HG03439 (cell line): ENCODE data around the gene CD6.

Experiments used
- ATAC-seq: cut with Tn5 transposase; IDR thresholded peaks from one replicate; pipeline ENCODE4 v1.9.1; 2021; ENCODE audit warnings: mild to moderate bottlenecking, moderate library complexity; ENCODE audit not compliant: unreplicated experiment

Gene CD6, protein sequence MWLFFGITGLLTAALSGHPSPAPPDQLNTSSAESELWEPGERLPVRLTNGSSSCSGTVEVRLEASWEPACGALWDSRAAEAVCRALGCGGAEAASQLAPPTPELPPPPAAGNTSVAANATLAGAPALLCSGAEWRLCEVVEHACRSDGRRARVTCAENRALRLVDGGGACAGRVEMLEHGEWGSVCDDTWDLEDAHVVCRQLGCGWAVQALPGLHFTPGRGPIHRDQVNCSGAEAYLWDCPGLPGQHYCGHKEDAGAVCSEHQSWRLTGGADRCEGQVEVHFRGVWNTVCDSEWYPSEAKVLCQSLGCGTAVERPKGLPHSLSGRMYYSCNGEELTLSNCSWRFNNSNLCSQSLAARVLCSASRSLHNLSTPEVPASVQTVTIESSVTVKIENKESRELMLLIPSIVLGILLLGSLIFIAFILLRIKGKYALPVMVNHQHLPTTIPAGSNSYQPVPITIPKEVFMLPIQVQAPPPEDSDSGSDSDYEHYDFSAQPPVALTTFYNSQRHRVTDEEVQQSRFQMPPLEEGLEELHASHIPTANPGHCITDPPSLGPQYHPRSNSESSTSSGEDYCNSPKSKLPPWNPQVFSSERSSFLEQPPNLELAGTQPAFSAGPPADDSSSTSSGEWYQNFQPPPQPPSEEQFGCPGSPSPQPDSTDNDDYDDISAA

DNA sequence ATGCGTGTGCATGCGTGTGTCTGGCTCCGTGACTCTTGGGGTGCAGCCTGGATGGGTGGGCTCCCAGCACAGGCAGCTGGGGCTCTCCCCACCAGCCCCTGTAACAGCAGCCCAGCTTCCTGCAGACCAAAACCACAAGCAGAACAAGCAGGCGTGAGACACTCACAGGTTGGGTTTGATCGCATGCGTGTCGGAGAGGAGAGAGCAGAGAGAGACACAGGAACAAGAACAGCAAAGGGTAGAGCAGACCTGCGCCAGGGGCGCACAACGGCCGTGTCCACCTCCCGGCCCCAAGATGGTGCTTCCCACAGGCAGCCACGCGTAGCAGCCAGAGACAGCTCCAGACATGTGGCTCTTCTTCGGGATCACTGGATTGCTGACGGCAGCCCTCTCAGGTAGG is at the start of gene CD6:
TSS of gene CD6 (plus strand) at position 161 of the 400 bp plus-strand sequence. CDS start at position 347, 186 bp downstream.
- no peak for ATAC-seq

DNA sequence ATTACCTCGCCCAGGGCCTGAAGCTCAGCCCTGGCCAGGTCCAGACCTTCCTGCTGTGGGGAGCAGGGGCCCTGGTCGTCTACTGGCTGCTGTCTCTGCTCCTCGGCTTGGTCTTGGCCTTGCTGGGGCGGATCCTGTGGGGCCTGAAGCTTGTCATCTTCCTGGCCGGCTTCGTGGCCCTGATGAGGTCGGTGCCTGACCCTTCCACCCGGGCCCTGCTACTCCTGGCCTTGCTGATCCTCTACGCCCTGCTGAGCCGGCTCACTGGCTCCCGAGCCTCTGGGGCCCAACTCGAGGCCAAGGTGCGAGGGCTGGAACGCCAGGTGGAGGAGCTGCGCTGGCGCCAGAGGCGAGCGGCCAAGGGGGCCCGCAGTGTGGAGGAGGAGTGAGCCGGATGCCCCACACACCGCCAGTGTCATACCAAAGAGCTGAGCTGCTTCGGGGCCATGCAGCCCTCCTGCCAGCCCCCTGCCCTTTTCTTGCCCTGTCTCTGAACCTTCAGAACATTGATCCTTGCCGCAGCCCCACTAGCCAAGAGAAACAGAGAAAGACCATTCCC is 49.6 kb upstream of the CD6 start:
- no peak for ATAC-seq

DNA sequence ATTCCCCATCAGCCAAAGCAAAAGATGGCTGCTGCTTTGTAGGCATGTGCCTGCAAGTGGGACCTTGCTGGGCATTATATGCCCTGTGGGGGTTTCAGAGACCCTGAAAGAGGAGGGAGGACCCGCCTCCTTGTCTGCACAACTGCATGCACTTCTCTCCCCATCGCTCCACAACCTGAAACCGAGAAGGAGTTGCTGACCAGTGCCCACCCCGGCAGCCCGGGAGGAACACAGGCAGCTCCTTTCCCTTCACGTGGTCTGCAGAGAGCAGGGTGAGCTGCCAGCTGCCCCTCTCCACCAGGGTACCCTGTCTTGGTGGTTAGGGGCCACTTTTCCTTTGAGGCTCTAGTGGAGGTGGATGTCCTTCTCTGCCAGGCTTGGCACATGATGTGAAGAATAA is 48.6 kb upstream of the CD6 start:
- ATAC-seq = no peak

DNA sequence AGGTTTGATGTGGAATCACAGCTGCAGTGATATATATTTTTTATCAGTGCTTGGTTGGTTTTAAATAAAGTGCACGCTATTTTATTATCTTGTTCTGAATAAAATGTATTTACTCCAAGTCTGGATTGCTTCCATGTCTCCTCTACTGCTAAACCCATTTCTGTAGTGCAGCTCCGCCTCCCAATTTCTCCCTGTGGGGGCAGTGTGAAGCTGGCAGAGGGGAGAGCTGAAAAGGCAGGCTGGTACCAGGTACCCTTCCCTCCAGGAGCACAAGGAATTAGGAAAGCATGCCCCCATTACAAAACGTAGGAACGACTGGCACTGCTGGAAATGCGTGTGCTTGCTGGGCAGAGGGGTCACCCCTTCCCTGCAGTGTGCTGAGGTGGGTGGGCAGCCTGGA is 48.2 kb upstream of the CD6 start:
- ATAC-seq = no peak

DNA sequence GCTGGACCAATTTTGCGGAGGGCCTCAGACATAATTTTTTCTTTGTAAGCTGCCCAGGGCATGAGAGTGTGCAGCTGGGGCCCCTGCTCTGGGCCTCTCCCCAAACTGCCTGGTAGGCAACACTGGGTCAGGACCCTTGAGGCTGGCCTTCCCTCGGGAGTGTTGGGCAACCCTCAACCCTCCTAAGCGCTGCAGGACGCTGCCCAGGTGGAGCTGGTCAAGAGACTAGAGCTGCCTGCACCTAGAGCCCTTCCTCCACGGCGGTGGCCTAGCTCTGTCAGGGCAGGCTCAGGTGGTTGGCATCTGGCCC is 47.7 kb upstream of the CD6 start:
- ATAC-seq = no peak

DNA sequence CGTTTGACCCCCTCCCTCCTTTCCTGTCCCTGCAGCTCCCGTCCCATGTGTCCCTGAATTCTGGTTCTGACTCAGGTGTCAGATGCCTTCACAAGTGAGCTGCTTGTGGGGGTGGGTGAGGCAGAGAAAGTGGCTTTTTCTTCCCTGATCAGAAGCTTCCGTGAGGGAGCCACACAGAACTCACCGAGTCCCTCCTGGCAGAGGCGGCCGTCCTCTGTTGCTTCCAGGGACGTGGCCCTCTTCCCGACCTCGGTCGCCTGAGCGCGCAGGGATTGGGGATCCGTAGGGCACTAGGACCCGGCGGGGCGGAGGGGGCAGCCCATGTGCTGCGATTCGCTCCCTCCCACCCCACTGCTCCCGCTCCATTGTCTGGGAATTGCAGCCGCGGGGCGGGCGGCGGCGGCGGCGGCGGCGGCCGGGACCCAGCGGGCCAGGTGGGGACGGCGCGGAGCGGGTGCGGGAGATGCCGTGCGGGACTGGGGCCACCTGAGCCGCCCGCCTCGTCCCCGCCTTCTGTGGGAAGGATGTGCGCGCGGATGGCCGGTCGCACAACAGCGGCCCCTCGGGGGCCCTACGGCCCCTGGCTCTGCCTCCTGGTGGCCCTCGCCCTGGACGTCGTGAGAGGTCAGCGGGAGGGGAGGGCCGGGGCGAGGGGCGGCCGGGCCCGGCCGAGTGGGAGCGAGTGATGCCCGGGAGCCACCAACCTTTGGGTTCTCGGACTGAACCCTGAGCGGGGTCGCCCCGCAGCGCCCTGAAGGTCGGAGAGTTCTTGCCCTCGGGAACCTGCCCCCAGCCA is 47.2 kb upstream of the CD6 start, which contains the start of gene TMEM132A:
TSS of gene TMEM132A (plus strand) at position 351 of the 796 bp plus-strand sequence. CDS start at position 525, 174 bp downstream.
- no peak for ATAC-seq

DNA sequence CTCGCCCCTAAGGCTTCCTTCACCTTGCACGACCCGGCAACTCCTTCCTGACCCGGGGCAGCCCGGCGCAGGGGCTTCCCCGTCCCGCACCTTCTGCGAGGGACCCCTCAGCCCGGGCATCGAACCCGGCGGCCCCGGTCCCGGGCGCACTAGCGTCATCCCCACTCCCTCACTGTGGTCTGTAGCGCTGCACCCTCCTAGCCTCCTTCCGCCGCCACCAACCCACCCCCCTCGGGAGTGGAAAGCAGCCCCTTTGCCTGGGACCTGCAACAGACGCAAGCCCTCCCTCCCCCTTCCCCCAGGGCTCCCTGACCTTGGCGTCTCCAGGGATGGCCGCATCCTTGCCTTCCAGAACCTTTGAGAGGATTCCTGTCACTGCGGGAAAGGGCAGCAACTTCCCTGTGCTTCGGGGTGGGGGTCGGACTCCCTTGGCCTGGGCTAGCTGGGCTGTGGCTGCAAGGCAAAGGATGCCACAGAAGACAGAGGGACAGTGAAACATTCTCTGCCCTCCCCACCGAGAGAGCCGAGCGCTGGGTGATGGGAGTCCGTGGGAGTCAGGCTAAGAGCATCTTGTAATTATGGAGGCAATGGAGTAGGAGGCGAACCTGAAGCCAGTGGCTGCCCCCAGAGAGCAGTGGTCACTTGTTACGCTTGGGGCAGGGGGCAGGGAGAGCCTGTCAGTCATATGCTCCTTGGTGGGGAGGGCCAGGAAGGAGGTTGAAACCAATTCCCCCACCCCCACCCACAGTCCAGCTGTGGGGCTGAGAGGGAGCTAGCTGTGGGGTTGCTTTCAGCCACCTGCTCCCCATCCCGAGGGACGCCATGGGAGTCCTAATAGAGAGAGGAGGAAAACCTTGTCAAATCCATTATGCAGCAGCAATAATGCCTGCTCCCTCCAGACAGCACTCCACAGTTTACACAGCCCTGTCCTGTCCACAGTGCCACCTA is 46.3 kb upstream of the CD6 start:
- ATAC-seq = no peak

DNA sequence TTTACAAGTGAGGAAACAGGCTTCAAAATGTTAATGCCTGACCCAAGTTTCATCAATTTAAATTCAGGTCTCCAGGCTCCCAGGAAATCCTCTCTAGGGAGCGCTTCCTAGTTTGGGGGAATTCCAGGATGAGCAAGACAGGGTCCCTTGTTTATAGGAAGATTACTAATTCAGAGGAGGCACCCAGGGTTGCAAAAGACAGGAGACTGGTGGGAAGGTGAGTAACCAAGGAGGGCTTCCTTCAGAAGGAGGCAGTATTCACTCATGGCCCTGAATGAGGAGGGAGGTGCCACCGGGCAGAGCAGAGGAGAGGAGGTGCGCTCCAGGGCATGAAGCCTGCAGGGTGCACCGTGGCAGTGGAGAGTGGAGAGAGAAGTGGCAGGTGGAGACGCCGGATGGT is 45.6 kb upstream of the CD6 start:
- ATAC-seq = no peak

DNA sequence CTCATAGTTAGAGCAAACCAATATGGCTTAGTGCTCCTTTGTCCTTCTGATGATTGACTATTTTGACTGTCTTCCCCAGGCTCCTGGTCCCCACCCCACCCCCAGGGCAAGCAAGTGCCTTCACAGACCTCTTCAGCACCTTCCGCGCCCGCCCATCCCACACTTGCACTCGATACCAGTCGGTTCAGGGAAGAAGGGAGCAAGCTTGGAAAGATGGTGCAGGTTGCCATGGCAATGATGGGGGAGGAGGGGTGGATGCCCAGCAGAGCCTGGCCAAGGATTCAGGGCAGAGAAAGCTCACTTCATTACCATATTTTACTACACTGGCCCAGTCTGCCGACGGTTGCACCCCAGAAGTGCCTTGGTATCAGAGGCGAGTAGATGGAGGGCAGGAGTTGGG is 45.0 kb upstream of the CD6 start:
- no peak for ATAC-seq

DNA sequence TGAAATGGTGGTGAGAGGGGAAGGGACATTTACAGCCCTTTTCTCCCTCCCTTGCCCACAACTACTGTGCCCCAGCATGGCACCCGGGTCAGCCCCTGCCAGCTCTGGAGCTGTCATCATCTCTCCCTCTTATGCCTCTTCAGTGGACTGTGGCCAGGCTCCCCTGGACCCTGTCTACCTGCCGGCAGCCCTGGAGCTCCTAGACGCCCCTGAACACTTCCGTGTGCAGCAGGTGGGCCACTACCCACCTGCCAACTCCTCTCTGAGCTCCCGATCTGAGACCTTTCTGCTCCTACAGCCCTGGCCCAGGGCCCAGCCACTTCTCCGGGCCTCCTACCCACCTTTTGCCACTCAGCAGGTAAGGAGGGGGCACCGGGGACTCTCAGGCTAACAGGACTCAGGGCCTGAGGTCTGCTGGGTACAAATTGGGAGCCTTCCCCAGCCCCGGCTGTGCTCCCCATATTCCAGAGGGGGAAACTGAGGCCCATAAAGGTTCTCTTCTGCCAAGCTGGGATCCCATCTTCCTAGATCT is 44.4 kb upstream of the CD6 start:
- no peak for ATAC-seq

DNA sequence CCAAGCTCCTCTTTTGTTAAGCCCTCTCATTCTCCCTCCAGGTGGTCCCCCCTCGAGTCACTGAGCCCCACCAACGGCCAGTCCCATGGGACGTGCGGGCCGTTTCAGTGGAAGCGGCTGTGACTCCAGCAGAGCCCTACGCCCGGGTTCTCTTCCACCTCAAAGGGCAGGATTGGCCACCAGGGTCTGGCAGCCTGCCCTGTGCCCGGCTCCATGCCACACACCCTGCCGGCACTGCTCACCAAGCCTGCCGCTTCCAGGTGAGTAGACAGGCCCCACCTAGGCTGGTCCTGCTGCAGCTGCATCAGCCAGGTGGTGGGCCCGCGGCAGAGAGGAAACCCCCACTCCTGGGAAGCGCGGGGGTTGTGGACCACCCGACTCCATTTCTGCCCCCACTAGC is 43.9 kb upstream of the CD6 start:
- ATAC-seq = no peak

DNA sequence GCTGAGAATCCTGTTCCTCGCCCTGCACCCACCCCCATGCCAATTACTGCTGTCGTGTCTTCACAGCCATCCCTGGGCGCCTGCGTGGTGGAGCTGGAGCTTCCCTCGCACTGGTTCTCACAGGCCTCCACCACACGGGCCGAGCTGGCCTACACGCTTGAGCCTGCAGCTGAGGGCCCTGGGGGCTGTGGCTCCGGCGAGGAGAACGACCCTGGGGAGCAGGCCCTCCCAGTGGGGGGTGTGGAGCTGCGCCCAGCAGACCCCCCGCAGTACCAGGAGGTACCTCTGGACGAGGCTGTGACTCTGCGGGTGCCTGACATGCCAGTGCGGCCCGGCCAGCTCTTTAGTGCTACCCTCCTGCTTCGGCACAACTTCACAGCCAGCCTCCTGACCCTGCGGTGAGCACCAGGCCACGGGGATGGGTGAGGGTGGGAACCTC is 42.9 kb upstream of the CD6 start:
- no peak for ATAC-seq

DNA sequence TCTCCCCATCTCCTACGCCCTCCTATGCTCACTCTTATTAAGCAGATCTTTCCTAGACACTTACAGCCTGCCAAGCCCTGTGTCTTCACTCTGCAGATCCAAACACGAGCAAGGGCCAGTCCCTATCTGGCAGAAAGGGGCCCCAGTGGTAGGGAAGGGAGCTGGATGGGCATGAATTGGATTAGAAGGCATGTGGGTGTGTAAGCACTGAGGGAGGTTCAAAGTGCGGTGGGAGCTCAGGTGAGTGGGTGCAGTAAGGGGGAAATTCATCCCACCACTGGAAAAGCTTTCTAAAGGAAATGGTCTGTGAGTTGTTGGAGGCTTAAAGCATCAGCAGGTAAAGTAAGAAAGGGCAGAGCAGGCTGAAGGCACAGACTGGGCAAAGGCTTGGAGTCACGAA is 41.7 kb upstream of the CD6 start:
- no peak for ATAC-seq

DNA sequence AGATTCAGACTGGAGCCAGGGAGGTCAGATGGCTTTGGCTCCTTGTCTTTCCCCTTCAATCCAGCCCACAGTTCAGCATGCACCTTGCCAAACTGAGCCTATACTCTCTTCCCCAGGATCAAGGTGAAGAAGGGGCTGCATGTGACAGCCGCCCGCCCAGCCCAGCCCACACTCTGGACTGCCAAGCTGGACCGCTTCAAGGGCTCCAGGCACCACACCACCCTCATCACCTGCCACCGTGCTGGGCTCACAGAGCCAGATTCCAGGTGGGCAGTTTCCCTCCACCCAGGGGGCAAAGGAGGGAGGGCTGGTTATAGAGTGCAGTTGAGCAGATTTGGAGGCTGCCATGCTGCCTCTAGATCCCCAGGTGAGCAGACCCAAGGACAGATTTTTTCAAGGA is 41.1 kb upstream of the CD6 start:
- ATAC-seq = no peak

DNA sequence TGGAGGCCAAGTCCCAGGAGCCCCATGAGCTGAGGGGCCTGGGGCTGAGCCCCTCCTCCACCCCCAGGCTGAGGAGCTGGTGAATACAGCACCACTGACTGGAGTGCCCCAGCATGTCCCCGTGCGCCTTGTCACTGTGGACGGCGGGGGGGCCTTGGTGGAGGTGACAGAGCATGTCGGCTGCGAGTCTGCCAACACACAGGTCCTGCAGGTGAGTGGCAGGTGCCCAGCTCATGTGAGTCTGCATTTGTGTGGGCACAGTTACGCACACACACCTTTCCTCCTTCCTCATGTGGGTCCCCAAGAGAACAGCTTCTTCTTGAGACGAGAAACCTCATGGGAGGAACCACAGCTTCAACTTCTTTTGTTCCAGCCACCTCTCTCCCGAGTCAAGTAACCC is 39.6 kb upstream of the CD6 start:
- no peak for ATAC-seq

DNA sequence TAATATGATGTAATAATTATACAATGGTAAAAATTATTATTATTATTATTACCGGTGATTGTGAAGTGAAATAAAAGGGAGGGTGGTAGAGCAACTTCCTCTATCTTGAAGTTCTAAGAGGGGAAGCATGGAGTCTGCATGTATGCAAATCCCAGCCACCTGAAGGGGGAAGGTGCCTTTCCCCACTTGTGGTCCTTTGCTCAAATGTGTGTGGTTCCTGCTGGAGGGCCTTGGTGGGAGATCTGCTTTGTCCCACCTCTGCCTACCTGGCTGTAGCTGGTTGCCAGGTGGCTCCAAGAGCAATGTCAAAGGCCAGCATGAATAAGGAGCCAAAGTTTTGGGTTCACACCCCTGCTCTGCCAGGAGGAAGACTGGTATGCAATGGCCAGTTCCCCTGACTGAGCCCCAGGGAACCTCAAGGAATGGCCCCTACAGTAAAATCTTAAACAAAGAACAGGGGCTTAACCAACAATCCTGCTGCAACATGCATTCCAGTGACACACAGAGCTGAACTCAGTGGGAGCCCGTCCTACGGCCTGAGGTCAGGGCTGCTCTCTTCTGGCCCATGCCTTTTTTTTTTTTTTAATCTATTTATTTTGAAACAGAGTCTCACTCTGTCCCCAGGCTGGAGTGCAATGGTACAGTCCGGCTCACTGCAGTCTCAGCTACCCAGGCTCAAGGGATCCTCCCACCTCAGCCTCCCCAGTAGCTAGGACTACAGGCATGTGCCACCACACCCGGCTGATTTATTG is 38.7 kb upstream of the CD6 start:
- no peak for ATAC-seq

DNA sequence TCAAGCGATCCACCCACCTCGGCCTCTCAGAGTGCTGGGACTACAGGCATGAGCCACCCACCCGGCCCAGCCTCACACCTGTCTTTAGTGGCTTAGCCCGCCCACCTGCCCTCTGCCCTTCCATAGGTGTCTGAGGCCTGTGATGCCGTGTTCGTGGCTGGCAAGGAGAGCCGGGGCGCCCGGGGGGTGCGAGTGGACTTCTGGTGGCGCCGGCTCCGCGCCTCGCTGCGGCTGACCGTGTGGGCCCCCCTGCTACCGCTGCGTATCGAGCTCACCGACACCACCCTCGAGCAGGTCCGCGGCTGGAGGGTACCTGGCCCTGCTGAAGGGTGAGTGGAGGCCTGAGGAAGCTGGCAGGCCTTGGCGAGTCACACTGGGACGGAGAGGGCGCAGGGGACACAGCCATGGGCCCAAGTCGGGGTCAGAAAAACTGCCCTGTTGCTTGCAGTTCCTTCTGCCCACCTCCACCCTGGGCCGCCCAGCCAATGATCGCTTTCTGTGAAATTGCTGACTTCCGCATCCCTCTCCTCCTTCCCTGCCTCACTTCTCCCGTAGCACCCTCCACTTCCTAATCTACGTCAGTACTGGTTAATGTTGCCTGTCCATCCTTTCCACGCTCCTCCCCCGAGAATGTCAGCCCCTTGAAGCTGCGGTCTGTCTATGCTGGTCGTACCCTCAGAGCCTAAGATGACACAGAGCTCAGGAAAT is 37.9 kb upstream of the CD6 start:
- ATAC-seq = no peak

DNA sequence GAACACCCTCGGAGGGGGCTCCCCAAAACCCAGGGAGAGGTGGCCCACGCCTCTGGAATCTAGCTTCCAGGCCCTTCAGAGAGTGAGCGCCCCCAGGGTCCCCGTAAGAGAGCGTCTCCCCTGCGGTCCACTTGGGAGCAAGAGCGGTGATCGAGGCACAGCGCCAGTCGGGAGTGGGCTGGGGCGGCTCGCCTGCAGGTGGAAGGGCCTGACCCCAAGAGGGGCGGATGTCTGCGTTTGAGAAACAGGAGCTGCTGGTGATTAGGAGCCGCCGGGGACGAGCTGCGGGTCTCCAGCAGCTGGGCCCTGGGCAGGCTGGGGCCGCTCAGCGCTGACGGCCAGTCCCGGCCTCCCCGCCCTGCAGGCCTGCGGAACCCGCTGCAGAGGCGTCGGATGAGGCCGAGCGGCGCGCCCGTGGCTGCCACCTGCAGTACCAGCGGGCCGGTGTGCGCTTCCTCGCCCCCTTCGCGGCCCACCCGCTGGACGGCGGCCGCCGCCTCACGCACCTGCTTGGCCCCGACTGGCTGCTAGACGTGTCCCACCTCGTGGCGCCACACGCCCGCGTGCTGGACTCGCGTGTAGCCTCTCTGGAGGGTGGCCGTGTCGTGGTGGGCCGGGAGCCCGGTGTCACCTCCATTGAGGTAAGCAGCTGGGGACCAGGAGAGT is 37.2 kb upstream of the CD6 start:
- ATAC-seq = no peak
